NT2/D1 (cell line): Measurements from ENCODE around the gene NTF3.

Experiments used
- DNase-seq: peaks from one replicate; pipeline ENCODE4 v3.0.0-alpha.2; 2011; ENCODE audit warnings: low read depth, low spot score
- H3K27me3 ChIP-seq: 2 replicates; pipeline ENCODE4 v1.6.0; 2011; ENCODE audit warnings: mild to moderate bottlenecking; ENCODE audit not compliant: insufficient read length, insufficient read depth
- H3K36me3 ChIP-seq: 2 replicates; pipeline ENCODE4 v1.6.1; 2011; ENCODE audit warnings: mild to moderate bottlenecking, low read length, mixed read lengths; ENCODE audit not compliant: insufficient read depth, insufficient read length
- H3K4me1 ChIP-seq: 2 replicates; pipeline ENCODE4 v1.5.1; 2011; ENCODE audit not compliant: insufficient read depth, insufficient read length
- H3K4me3 ChIP-seq: 2 replicates; pipeline ENCODE4 v1.5.1; 2011; ENCODE audit warnings: low read depth; ENCODE audit not compliant: insufficient read length
- H3K9ac ChIP-seq: 2 replicates; pipeline ENCODE4 v1.6.0; 2011; ENCODE audit warnings: low read depth; ENCODE audit not compliant: insufficient read length
- H3K9me3 ChIP-seq: 2 replicates; pipeline ENCODE4 v1.5.1; 2011; ENCODE audit warnings: mild to moderate bottlenecking, low read length; ENCODE audit not compliant: insufficient read depth
- SUZ12 ChIP-seq: IDR thresholded peaks from 2 replicates; pipeline ENCODE4 v1.6.1; 2011; ENCODE audit not compliant: insufficient read length, insufficient read depth; ENCODE audit errors: extremely low read depth
- YY1 ChIP-seq: IDR thresholded peaks from 2 replicates; pipeline ENCODE4 v1.6.1; 2011; ENCODE audit not compliant: insufficient read length, insufficient read depth
- ZNF274 ChIP-seq: IDR thresholded peaks from 2 replicates; pipeline ENCODE4 v1.6.1; 2011; ENCODE audit warnings: mild to moderate bottlenecking, low read depth, low read length

Gene NTF3

GRCh38 chr12:5433845-5434646 is 2.1 kb downstream of the NTF3 start:
- Histone ChIP-seq H3K4me1 (peaks cover 8% of the 10 kb centered on the region), H3K36me3 (peaks cover 11% of the 10 kb centered on the region), H3K4me3 (peak overlapping the region; percentile 69), H3K9me3 (peaks cover 11% of the 10 kb centered on the region; the same call in 1 of the 2 replicates), H3K27me3 (peaks cover 86% of the 10 kb centered on the region), H3K9ac (peak overlapping the region; percentile 72)
- no peak for TF ChIP-seq YY1
- TF ChIP-seq SUZ12: no peak
- TF ChIP-seq ZNF274: no peak
- no peak for DNase-seq

DNA sequence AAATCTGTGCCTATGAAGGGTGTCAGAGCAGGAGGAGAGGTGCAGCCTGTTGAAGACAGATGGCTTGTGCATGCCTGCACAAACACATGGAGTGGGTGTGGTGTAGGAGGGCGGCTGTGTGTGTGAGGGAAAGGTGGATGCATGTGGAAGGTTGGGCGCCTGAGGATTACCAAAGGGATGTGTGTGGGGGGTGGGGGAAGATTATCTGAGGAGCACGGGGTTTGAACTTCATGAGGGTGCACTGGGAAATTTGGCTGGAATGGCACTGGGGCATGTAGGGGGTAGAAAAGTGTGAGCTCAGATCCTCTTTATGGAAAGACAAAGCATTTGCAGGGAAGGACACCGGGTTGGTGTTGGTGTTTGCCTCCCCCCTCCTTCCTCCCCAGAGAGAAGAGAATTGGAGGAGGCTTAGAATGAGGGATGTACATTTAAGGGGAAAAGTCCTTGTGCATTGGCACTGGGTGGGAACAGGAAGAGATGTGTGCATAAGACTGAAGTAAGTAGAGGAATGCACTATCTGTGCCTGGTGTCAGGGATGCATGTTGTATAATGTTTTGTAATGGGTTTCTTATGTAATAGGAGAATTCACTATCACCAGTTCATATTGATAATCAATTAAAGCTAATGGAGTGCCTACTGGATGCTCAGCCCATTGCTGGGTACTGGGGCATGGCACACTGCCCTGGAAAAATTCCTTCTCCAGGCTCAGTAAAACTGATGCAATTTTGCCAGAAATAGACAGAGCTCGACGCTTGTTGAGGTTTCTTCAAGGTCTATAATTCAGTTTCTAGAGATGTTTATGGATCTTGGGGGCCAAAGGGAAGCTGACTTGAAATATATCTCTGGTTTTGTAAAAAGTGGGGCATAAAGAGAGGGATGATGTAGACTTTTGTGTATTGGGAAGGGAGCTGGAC is 3.0 kb downstream of the NTF3 start:
- H3K4me3 ChIP-seq: no peak overlapping the region
- no peak for DNase-seq
- no peak for TF ChIP-seq YY1
- TF ChIP-seq ZNF274: no peak
- TF ChIP-seq SUZ12: no peak
- H3K4me1 ChIP-seq: peaks cover 8% of the 10 kb centered on the region
- H3K36me3 ChIP-seq: peaks cover 11% of the 10 kb centered on the region
- H3K9me3 ChIP-seq: peaks cover 11% of the 10 kb centered on the region; the same call in 1 of the 2 replicates
- no peak overlapping the region for H3K9ac ChIP-seq
- peaks cover 78% of the 10 kb centered on the region for H3K27me3 ChIP-seq

GRCh38 chr12:5437182-5437583 is 5.3 kb downstream of the NTF3 start:
- Histone ChIP-seq H3K36me3 (peaks cover 11% of the 10 kb centered on the region), H3K9ac (no peak overlapping the region), H3K27me3 (peaks cover 57% of the 10 kb centered on the region), H3K4me1 (peaks cover 23% of the 10 kb centered on the region), H3K9me3 (peaks cover 11% of the 10 kb centered on the region; the same call in 1 of the 2 replicates), H3K4me3 (no peak overlapping the region)
- no peak for DNase-seq
- no peak for TF ChIP-seq ZNF274
- TF ChIP-seq YY1: no peak
- TF ChIP-seq SUZ12: no peak

GRCh38 chr12:5437589-5437988 is 5.7 kb downstream of the NTF3 start:
- no peak for TF ChIP-seq SUZ12
- no peak for TF ChIP-seq ZNF274
- TF ChIP-seq YY1: no peak
- peaks cover 24% of the 10 kb centered on the region for H3K4me1 ChIP-seq
- no peak overlapping the region for H3K4me3 ChIP-seq
- H3K27me3 ChIP-seq: peaks cover 53% of the 10 kb centered on the region
- peaks cover 11% of the 10 kb centered on the region; the same call in 1 of the 2 replicates for H3K9me3 ChIP-seq
- H3K36me3 ChIP-seq: peaks cover 11% of the 10 kb centered on the region
- H3K9ac ChIP-seq: no peak overlapping the region
- no peak for DNase-seq

DNA sequence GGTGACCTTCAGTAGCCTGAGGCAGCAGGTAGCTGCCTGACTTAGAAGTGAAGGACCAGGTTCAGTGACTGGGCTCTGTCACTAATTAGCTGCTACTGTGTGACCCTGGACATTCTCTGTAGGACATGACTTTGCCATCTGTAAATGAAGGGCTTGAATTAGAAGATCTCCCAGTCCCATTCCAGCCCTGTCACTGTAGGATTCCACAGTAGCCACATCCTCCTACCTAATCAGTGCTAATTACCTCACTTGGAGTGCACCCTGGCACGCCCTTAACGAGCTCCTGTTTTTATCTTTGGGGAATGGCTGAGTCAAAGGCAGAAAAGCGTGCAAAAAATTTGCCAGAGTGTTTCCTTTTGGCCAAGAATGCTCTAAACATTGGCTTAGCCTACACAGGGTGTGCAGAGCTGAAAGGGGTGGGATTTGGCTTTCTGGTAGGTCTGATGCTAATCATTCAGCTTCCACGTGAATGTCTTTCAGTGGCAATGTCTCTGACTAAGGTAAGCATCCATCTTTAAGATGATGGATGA is 6.8 kb downstream of the NTF3 start:
- no peak for DNase-seq
- Histone ChIP-seq H3K36me3 (peaks cover 11% of the 10 kb centered on the region), H3K4me1 (peaks cover 20% of the 10 kb centered on the region), H3K27me3 (peaks cover 41% of the 10 kb centered on the region), H3K9ac (no peak overlapping the region), H3K9me3 (peaks cover 11% of the 10 kb centered on the region; the same call in 1 of the 2 replicates), H3K4me3 (no peak overlapping the region)
- TF ChIP-seq YY1 (no peak), ZNF274 (no peak), SUZ12 (no peak)

DNA sequence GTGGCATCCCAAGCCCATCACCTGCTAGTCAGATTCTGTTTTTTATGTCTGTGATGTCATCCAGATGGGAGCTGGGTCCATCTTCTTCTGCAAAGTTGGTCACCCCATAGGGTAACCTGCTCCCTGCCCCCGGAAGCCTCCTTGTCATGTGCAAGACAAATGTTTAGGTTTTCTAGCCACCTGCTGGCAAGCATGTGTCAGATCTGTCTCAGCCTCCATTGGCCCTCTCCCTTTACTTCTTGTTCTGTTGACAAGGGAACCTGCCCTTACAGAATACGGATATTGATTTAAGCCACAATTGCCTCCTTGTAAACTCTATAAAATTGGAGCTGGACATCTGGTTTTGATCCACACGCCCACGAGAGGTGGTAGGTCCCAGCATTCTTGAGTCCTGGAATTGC is 7.5 kb downstream of the NTF3 start:
- H3K27me3 ChIP-seq: peaks cover 35% of the 10 kb centered on the region
- no peak overlapping the region for H3K4me3 ChIP-seq
- no peak for TF ChIP-seq SUZ12
- TF ChIP-seq ZNF274: no peak
- no peak for TF ChIP-seq YY1
- H3K9me3 ChIP-seq: peaks cover 11% of the 10 kb centered on the region; the same call in 1 of the 2 replicates
- no peak overlapping the region for H3K9ac ChIP-seq
- peaks cover 11% of the 10 kb centered on the region for H3K36me3 ChIP-seq
- peaks cover 20% of the 10 kb centered on the region for H3K4me1 ChIP-seq
- DNase-seq: no peak
